ENCODE measurements around the gene NDRG4.

GRCh38 chr16:58461056-58461455 lies 38.9 kb upstream of the NDRG4 start:
- no peak for TF ChIP-seq SIN3A (IDR thresholded peaks at IDR 0.05; ENCODE audit: low read depth)
- TF ChIP-seq SP1 (IDR thresholded peaks at IDR 0.05; ENCODE audit: low read depth): no peak
- TF ChIP-seq ATF3 (IDR thresholded peaks at IDR 0.05): no peak

All from HCT116 (cell line).